HK-2 (cell line): ENCODE measurements around the gene BTNL9.
"Not testable (repeated sequence)": the region's sequence is repeated elsewhere in the genome, so short reads cannot be mapped to it uniquely, and the experiment has no call there.

Experiments
- DNase-seq: peaks from one replicate; pipeline ENCODE4 v3.0.0-alpha.2; 2018; ENCODE audit not compliant: unreplicated experiment

The BTNL9 gene

DNA sequence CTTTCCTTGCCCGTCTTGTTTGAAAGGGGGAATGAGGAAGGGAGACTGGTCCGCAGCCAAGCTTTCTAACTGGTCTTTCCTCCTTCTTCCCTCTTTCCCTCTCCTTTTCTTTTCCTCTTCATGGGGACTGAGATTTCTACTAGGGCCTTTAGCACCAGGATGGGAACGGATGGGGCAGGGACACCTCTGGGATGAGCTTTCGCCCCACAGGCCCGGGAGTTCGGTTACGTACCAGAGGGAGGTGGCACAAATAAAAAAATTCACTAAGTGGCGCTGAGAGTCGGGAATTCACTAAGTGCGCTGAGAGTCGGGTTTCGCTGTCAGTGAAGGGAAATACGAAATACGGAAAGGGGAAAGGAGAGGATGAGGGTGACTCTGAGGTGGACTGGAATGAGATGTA is 21.6 kb downstream of the BTNL9 start:
- no peak for DNase-seq

DNA sequence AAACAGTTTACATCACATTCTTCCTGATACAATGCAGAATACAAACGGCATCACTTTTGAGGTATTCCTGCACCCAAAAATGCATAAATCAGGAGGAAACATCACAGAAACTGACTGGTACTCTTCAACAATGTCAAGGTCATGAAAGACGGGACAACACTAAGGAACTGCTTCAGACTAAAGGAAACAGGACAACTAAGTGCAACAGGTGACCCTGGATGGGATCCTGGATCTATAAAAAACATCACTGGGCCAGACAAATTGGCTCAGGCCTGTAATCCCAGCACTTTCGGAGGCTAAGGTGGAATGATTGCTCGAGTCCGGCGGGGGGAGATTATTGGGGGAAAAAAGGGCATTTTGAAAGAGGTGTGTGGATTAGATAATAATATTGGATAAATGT is 22.6 kb downstream of the BTNL9 start:
- DNase-seq = no peak

DNA sequence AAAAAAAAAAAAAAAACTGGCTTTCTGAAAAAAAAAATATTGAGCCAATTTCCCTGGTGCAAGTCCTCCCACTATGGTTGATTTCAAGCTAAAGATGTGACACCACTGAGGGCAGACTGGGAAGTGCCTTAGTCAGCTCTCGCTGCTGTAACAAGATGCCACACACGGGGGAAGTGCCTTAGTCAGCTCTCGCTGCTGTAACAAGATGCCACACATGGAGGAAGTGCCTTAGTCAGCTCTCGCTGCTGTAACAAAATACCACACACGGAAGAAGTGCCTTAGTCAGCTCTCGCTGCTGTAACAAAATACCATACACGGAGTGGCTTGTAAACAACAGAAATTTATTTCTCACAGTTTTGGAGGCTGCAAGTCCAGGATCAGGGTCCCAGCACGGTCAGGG is 23.4 kb downstream of the BTNL9 start:
- no peak for DNase-seq

DNA sequence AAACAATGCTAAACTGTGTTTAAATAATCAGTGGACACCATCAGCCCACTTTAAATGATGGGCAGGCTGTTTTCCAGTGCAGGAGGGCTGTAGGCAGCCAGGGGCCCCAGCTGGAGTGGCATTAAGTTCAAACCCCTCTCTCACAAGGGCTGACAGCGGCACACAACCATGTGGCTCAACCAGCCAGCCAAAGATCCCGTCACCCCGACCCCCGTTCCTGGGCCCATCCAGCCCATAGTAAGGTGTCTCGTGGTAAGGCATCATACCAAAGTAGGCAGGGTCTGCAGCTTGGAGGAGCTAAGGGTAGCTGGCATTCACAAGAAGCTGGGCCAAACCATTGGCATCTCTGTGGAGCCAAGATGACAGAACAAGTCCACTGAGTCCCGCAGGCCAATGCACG is 24.9 kb downstream of the BTNL9 start:
- DNase-seq = no peak

DNA sequence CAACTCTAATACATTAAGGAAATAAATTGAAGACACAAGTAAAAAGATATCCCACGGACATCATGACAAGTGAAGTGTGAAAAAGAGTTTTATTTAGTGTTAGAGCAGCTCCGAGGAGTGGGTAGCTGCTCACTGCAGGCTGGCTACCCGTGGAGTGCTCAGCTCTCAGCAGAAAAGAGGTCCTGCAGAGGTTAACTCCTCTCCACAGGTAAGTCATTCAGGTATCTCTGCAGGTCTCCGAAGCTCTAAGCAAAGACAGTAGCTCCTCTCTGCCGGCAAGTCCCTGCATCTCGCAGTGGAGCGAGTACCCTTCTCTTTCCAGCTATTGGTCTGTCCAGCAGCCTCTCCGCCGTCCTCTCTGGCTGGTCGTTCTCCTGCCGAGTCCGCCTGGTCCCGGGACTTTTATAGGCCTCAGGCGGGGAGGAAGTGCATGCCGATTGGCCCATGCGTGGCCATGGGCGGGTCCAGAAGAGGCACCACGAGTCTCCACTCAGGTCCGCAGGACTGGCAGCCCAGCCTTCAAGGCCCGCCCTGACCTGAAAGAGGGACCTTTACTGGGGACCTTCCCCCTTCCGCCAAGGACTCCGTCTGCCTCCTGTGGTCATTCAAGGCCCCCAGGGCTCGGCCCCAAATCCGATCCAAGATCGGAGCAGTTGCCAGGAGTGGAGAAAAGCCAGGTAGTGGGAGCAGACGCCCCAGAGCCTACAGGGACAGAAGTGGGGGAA is 29.9 kb downstream of the BTNL9 start:
- no peak for DNase-seq

DNA sequence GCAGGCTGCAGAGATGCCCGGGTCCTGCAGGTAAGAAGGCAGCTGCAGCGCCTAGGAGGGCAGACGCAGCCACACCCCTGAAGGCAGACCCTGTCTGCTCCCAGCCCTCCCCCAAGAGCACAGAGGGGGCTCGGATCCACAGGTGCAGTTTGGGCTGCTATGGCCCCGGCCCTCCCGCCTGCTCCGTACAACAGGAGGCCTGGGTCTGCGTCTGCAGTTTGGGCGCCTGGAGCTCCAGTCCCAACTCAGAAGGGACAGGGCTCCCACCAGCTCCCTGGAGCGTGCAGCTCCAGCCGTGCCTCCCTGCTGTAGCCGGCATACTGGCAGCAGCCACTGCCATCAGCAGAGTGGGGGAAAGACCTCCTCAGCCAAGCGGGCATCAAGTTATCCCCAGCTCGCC is 30.5 kb downstream of the BTNL9 start:
- no peak for DNase-seq

DNA sequence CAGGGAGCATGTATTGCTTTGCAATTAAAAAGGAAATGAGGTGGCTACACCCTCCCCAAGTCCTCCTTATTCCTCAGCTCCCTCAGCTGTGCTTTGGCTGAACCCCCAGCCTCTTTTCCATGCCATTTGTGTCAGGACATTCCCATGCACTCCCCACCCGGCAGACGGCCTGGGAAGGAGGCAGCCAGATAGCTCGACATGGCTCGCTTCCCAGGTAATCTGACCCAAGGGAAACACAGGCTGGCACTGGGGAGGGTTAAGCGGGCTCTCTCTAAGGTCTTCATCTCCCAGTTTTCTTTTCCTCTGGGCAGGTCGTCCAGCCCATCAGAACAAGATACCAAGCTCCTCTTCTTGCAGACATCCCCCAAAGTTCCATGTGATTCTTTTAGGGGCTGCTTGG is 31.2 kb downstream of the BTNL9 start:
- no peak for DNase-seq

DNA sequence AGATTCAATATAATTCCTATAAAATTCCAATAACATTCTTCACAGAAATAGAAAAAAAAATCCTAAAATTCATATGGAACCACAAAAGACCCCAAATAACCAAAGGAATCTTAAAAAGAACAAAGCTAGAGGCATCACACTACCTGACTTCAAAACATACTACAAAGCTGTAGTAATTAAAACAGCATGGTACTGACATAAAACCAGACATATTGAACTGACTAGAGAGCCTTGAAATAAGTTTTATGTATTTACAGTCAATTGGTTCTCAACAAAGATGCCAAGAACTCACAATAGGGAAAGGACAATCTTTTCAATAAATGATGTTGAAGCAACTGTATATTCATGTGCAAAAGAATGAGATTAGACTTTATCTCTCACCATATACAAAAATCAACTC is 36.9 kb downstream of the BTNL9 start:
- DNase-seq = no peak

DNA sequence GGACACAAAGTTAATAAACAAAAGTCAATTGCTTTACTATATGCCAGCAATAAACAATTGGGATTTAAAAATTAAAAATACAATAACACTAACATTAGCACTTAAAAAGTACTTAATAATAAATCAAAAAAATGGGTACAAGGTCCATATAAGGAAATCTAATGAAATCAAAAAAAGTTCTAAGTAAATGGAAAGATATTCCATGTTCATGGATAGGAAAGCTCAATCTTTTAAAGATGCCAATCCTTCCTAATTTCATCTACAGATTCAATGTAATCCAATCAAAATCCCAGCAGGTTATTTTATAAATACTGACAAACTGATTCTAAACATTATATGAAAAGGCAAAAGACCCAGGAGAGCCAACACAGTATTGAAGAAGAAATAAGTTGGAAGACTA is 41.9 kb downstream of the BTNL9 start:
- no peak for DNase-seq

DNA sequence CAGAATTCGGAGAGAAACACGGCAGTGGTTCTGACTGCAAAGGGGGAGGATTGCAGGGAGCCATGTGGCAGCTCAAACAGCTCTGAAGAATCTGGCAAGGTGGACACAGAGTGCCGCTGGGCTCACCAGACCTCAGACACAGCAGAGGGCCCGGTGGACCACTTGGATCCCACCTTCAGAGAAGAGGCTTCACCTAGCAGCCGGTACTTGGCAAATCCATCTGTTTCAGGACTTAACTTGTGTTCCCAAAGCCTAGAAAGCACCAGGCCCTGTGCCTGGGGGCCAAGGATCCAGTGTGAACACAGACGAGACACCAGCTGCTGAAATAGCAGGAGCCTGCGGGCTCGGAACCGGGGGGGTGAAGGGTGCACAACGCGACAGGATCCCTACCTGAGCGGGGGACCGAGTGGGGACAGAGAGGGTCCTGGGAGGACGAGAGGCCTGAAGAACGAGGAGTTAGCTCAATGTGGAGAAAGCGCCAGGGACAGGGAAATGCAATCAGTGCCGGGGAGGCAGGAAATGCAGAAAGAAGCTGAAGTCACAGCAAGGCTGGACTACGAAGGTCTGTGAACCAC is 44.6 kb downstream of the BTNL9 start:
- no peak for DNase-seq

DNA sequence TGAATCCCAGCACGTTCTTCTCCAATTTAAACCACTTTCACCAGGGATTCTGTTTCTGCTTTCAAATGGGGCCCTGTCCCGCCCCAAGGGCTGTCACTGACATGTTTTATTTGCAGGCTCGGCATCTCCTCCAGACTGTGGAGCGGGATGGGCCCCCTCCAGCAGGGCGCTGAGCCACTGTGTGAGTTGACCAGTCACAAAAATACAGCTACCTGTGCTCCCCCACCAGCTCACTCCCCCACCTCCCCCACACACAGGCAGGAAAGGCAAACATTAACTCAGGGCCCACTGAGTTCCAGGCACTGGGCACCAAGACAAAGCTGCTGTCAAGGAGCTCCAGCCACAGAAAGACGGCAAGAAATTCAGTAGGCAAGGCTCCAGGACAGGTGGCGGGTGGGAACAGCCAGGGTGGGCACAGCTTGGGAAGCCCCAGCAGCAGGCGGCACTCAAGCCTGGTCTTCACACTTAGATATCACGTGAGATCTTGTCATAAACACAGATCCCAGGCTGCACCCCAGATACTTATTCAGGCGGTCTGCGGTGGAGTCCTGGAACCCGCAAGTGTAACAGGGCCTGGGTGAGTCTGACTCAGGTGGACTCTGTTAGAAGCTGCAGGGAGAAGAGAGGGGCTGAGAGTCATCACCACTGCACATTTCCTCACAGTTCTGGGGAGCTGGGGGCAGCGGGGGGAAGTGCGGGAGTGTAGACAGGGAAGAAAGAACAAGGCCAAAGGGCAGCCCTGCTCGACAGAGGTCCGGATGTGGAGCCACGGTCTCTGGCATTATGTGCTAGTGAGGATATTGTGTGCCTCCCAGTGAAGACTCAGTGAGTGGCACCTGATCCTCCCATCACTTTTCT is 46.2 kb downstream of the BTNL9 start:
- no peak for DNase-seq

DNA sequence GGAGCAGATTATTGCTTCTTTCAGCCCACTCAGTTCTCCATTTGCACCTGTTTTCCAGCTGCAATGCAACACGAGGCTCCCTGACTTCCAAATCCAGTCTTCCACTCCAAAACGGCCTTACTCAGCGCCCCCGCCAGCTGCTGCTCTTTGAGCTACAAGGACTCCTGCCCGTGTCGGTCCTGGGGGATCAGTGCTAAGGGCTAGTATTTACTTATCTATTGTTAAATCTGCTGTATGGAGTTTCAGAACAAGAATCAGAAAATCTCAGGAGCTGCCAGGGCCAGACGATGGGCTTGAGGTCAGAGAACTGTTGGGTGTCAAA is 46.8 kb downstream of the BTNL9 start:
- no peak for DNase-seq

DNA sequence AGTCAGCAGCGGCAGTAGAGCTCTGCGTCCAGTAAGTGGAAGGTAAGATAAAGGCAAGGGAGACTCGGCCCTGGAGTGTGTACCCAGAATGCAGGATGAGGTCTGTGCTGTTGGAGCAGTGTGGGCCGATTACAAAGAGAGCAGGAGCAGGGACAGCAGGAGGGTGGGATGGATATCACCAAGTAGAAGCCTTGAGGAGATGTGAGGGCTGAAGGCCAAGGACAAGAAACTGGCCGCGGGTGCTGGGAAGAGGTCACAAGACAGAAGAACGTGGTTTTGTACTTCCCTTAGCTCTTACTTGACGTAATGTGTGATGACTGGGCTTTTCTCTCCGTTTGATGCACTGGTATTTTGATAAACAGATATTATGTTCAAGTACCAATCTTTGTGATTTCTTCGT is 47.2 kb downstream of the BTNL9 start:
- no peak for DNase-seq

DNA sequence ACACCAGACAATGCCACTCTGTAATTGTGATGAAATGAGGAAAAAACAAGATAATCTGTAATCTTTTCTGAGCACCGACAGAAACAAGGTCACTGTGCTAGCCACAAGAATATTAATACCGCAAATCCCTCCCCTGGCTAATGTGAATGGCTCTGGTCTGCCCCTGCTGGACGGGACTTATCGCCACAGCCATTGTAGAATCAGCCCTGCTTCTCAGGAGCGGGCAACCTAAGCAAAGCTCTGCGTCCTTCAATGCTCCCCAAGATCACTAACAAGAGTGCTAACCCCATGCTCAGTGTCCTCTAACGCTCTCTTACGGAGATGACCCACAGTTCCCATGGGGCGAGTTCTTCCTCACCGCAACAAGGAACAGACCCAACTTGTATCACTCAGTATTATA is 48.2 kb downstream of the BTNL9 start:
- no peak for DNase-seq

DNA sequence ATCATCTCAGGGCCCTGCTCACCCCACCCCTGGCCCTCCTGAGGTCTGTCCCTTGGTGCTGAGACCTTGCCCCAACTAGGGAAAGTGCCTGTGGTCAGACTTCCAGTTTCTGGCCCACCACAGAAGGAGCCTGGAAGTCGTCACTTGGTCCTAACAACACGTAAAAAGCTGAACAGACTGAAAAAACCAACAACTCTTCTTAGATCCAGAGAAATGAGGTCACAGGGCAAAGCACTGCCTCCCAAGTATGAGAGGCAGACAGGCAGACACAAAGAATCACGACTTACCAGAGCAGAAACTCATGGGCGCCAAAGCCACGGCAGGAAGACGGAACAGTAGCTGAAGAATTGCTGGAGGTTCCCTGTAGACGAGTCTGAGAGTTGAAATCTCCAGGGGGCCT is 52.4 kb downstream of the BTNL9 start:
- DNase-seq = no peak

DNA sequence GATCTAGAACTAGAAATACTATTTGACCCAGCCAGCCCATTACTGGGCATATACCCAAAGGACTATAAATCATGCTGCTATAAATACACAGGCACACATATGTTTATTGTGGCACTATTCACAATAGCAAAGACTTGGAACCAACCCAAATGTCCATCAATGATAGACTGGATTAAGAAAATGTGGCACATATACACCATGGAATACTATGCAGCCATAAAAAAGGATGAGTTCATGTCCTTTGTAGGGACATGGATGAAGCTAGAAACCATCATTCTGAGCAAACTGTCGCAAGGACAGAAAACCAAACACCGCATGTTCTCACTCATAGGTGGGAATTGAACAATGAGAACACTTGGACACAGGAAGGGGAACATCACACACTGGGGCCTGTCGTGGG is 55.1 kb downstream of the BTNL9 start:
- DNase-seq = not testable (repeated sequence)

DNA sequence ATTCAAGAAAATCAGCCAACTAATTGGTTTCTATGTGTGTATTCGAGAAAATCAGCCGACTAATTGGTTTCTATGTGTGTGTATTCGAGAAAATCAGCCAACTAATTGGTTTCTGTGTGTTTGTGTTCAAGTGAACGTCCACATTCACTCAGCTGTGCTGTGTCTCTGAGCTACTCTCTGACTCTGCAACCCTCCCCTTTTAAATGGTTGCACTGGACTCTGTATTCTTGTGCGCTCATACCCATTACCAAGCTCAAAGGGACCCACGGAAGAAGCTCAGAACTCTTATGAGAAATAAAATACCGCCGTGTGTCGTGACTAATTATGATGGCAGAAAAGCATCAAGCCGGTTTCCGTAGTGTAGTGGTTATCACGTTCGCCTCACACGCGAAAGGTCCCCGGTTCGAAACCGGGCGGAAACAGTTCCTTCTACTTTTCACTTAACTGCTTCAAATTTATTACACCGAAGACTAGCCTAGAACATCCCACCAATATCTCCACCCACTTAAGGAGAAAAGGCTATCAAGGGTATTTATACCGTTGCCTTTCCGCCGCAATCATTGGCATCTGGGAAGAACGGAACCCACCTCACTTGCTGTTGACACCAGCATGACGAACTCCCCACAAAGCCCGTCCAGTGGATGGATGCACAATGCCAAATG is 56.8 kb downstream of the BTNL9 start:
- DNase-seq = not testable (repeated sequence)

DNA sequence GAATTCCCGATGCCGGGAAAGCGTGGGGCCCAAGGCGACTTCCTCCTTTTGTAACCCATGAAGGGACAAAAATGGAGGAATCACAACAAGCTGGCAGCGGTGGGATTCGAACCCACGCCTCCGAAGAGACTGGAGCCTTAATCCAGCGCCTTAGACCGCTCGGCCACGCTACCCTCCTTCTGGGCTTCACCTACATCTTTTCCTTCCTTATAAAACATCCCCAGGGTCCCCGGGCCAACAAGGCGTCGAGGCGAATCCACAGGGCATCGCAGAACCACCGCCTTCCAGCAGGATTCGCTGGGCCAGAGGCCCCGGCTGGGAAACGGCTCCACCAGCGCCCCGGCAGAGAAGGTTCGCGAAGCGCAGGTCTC is 57.3 kb downstream of the BTNL9 start:
- not testable (repeated sequence) for DNase-seq

DNA sequence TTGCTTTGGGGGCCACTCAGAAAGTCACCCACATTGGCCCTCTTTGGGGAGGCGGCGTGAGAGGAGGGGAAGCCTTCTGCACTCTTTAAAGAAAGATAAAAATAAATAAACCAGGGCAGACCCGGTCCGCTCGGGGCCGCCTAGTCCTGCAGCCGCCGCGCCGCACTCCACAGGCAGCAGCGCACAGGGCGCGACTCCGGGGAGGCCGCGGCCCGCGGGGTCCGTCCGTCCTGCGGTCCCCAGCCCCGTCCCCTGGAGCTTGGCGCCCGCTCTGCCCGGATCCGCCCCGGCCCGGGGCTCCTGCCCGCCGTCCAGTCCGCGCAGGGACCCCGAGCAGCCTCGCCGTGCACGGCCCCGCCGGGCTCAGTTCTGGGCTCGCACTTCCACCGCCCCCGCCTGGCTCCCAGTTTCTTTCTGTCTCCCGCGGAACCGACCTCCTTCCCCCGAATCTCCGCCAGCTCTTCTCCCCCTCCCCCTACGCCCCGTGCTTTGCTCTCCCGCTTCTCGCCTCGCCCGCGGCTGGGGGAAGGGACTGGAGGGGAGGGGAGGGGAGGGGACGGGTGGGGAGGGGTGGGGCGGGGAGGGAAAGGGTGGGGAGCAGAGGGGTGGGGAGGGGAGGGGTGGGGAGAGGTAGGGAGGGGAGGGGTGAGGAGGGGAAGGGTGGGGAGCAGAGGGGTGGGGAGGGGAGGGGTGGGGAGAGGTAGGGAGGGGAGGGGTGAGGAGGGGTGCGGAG is 57.9 kb downstream of the BTNL9 start:
- not testable (repeated sequence) for DNase-seq

DNA sequence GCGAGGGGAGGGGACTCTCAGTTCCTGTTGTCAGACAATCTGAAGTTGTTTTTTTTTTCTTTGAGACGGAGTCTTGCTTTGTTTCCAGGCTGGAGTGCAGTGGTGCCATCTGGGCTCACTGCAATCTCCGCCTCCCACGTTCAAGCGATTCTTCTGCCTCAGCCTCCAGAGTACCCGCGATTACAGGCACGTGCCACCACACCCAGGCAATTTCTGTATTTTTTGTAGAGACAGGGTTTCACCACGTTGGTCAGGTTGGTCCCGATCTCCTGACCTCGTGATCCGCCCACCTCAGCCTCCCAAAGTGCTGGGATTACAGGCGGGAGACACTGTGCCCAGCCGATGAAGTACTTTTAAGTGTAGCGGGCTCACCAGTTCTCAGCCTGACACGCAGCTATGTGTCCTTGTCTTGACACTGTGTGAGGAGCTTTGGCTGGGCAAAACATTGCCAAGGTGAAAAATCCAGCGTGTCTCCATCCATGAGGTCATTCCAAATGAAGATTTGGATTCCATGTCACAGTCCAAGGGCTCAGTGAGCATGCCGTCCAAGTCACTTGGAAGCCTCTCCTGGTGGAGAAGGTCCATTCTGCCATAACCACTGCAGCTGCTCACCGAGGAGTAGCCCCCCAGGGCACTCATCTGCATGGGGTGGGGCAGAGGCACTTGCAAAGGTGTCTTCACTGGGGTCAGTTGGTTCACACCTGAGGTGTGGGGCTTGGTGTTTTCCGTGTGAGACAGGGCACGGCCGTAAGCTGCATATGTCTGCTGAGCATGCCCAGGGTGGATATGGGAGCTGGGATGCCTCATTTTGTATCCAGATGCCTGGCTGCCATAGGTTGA is 58.9 kb downstream of the BTNL9 start:
- DNase-seq = no peak

DNA sequence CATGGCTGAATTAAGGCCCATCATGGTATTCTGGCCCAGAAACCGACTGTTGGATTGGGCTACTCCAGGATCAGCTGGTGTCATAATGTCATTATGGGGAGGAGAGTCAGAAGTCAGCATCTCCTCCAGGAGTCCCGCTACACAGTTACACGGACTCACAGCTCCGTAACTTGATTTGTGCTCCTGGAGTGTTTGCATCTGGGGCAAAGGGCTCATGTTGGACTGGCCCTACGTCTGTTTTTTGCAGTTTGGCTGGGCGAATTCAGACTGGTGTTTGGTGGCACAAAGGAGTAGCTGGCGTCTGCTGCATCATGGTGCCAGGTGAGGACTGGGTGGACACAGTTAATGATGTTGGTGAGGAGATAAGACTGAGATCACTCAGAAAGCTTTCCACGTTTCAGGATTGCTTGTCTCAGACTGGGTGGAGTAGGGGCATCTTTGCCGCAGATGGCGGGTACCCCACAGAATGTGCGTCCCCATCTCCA is 59.6 kb downstream of the BTNL9 start:
- DNase-seq = no peak
